Spleen (tissue), 7 donors: ENCODE measurements around the gene GPRC5D.

ENCODE experiments used
- POLR2AphosphoS5 ChIP-seq, 3 donors: sonication (generic); formaldehyde crosslinking; IDR thresholded peaks; one replicate each; pipeline ENCODE4 v1.5.1; 2017; ENCODE audit warnings: antibody characterized with exemption in 3 of 3
- TF ChIP-seq, protein P1 (sequence below), 11 experiments: fragments of 200-600 bp in 7 of 11; fragments of 450-650 bp in 4 of 11; sonication (generic) in 4 of 11; IDR thresholded peaks in 8 of 11; conservative IDR thresholded peaks in 3 of 11; 1 replicate in 7 of 11; 2 replicates in 4 of 11; pipeline versions ENCODE4 v1.4.0 to v1.8.0; 2016 to 2021; ENCODE audit warnings: antibody characterized with exemption in 11 of 11, inconsistent platforms in 4 of 11, mild to moderate bottlenecking in 1 of 11
- donor health status: DM: no; HTN: no; CAD: no; lungs with moderate emphysema.
- donor health status: DM: no; HTN: no; CAD: no.
- donor health status: DM: no; HTN: no; CAD: no.

DNA sequence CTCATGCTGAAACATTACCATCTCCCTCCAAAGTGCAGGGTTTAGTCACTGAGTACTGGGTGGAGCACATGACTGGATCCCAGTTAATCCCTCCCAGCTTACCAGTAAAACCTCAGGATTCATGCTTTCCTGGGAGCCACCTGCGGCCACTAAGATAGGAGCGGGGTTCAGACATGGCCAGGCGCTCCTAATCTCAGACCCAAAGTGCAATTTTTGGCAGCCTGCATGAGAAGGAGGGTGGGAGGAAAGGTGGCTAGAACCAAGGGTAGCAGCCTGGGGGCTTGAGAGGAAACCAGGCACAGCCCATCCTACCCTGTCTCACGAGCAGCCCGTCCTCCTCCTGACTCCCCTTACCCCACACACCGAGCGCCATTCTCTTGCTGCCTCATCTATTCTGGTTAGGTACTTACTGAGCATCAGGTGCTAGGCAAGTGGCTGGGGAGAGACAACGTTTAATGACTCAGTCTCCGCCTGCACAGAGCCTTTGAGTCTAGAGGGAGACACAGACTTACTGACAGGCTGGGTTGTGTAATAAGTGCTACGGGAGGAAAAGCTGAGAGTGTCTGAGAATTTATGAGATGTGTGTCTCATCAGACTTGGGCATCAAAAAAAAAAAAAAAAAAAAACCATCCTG is 50.7 kb downstream of the GPRC5D start:
- TF ChIP-seq, protein P1, sequence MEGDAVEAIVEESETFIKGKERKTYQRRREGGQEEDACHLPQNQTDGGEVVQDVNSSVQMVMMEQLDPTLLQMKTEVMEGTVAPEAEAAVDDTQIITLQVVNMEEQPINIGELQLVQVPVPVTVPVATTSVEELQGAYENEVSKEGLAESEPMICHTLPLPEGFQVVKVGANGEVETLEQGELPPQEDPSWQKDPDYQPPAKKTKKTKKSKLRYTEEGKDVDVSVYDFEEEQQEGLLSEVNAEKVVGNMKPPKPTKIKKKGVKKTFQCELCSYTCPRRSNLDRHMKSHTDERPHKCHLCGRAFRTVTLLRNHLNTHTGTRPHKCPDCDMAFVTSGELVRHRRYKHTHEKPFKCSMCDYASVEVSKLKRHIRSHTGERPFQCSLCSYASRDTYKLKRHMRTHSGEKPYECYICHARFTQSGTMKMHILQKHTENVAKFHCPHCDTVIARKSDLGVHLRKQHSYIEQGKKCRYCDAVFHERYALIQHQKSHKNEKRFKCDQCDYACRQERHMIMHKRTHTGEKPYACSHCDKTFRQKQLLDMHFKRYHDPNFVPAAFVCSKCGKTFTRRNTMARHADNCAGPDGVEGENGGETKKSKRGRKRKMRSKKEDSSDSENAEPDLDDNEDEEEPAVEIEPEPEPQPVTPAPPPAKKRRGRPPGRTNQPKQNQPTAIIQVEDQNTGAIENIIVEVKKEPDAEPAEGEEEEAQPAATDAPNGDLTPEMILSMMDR (IDR thresholded peaks at IDR 0.05 in 8 of 11, conservative IDR thresholded peaks at IDR 0.05 in 3 of 11) = no peak
- no peak for TF ChIP-seq POLR2AphosphoS5 (IDR thresholded peaks at IDR 0.05)
